Neutrophil (primary cell): Measurements from ENCODE around the gene RUNX2.

ENCODE experiments used
- H3K27ac ChIP-seq: fragments of 200-600 bp; sonication (generic); 2 replicates; pipeline ENCODE4 v1.5.1; 2016; ENCODE audit warnings: mild to moderate bottlenecking, moderate library complexity
- H3K27me3 ChIP-seq: fragments of 200-600 bp; sonication (generic); 2 replicates; pipeline ENCODE4 v1.6.0; 2016; ENCODE audit warnings: mild to moderate bottlenecking
- H3K36me3 ChIP-seq: fragments of 200-600 bp; sonication (generic); 2 replicates; pipeline ENCODE4 v1.5.1; 2017
- H3K4me1 ChIP-seq, 2 experiments: fragments of 200-600 bp in 1 of 2; sonication (generic) in 1 of 2; 1 replicate in 1 of 2; 2 replicates in 1 of 2; pipeline versions ENCODE4 v1.5.1 to v1.6.1; 2013 to 2016; ENCODE audit warnings: low read depth in 1 of 2, low read length in 1 of 2, mild to moderate bottlenecking in 1 of 2, moderate library complexity in 1 of 2; ENCODE audit not compliant: control insufficient read depth in 1 of 2, insufficient read depth in 1 of 2
- H3K4me3 ChIP-seq, 2 experiments: fragments of 200-600 bp in 1 of 2; sonication (generic) in 1 of 2; 1 replicate in 1 of 2; 2 replicates in 1 of 2; pipeline ENCODE4 v1.5.1; 2013 to 2016; ENCODE audit warnings: low read depth in 1 of 2, low read length in 1 of 2, mild to moderate bottlenecking in 1 of 2, moderate library complexity in 1 of 2
- H3K9me3 ChIP-seq: fragments of 200-600 bp; sonication (generic); 2 replicates; pipeline ENCODE4 v1.5.1; 2016
- CTCF ChIP-seq: fragments of 200-600 bp; sonication (generic); IDR thresholded peaks from 2 replicates; pipeline ENCODE4 v1.5.1; 2016; ENCODE audit warnings: antibody characterized with exemption

Gene RUNX2

GRCh38 chr6:45369870-45370269 is 41.7 kb downstream of the RUNX2 start:
- H3K27ac ChIP-seq: no peak overlapping the region
- no peak overlapping the region for H3K4me3 ChIP-seq
- TF ChIP-seq CTCF: no peak
- peaks cover 4 to 12% of the 10 kb centered on the region in 2 experiments for H3K4me1 ChIP-seq
- no peaks in the 10 kb centered on the region for H3K36me3 ChIP-seq
- no peaks in the 10 kb centered on the region for H3K9me3 ChIP-seq
- no peaks in the 10 kb centered on the region for H3K27me3 ChIP-seq

GRCh38 chr6:45371924-45372573 is 43.9 kb downstream of the RUNX2 start:
- H3K27ac ChIP-seq: no peak overlapping the region
- peaks cover 3 to 5% of the 10 kb centered on the region in 2 experiments for H3K4me1 ChIP-seq
- H3K9me3 ChIP-seq: no peaks in the 10 kb centered on the region
- no peak for TF ChIP-seq CTCF
- H3K27me3 ChIP-seq: no peaks in the 10 kb centered on the region
- no peak overlapping the region for H3K4me3 ChIP-seq
- H3K36me3 ChIP-seq: no peaks in the 10 kb centered on the region

- Histone ChIP-seq H3K27me3 (no peaks in the 10 kb centered on the region), H3K4me3 (no peak overlapping the region), H3K9me3 (no peaks in the 10 kb centered on the region), H3K4me1 (peaks cover 15% of the 10 kb centered on the region in 2 experiments), H3K27ac (no peak overlapping the region), H3K36me3 (no peaks in the 10 kb centered on the region)
- no peak for TF ChIP-seq CTCF
Measured at GRCh38 chr6:45375449-45375848, 47.3 kb downstream of the RUNX2 start.

GRCh38 chr6:45376310-45377042 is 48.3 kb downstream of the RUNX2 start:
- H3K4me3 ChIP-seq: peak overlapping the region; percentile 81 to 99
- H3K27ac ChIP-seq: no peak overlapping the region
- no peaks in the 10 kb centered on the region for H3K27me3 ChIP-seq
- peaks cover 15 to 17% of the 10 kb centered on the region in 2 experiments for H3K4me1 ChIP-seq
- H3K9me3 ChIP-seq: no peaks in the 10 kb centered on the region
- H3K36me3 ChIP-seq: no peaks in the 10 kb centered on the region
- no peak for TF ChIP-seq CTCF

GRCh38 chr6:45377043-45377553 is 49.0 kb downstream of the RUNX2 start:
- Histone ChIP-seq H3K4me1 (peaks cover 15 to 17% of the 10 kb centered on the region in 2 experiments), H3K27me3 (no peaks in the 10 kb centered on the region), H3K27ac (peak overlapping the region; percentile 85), H3K4me3 (peak overlapping the region; percentile 81 to 99), H3K36me3 (no peaks in the 10 kb centered on the region), H3K9me3 (no peaks in the 10 kb centered on the region)
- no peak for TF ChIP-seq CTCF
